Measurements from ENCODE around the gene ARMC7. TPM values are rescaled to one million over a fixed set of nuclear protein-coding genes. Genes with fewer than 3 reads are reported as not detected.

The ARMC7 gene
- total RNA-seq, 1 donor from 2014 or later: 12.8 TPM

DNA sequence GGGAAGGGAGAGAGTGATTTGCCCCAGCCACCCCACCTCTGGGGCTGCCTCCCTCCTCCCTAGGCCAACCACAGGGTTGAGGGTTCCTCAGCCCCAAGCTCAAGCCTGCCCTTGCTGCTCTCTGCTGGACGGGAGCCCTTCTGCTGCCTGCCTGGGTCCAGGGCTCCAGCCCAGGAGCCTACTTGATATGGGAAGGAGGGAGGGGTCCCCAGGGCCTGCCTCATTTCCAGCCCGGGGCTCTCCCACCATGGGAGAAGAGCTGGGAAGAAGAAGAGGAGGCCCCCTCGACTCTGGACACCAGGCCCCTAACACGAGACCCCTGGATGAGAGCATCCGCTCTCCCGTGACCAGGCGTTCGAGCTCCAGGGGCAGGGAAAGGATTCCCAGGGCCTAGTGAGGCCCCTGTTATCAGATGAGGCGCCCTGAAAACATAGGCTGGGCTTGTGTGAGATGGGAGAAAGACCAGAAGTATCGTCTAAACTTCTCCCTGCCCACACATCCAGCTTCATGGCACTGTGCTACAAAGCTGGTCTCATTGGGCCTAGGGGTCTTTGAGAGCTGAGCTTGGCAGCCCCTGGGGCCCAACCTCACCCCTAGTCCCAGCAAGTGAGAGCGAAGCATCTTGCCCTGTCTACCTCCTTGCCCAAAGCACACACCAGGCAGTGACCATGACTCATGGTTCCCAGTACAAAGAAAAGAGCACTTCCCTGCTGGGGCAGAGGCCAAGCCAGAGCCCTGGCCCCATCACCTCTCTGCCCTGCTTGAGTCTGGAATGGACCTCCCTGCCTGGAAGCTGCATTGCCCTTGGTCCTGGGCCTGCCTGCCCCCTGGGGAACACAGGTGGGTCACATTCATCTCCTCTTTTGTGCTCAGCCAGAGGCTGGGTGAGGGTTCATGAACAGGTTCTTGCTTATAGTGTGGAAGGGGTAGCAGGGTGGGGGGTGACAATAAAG lies 21.0 kb upstream of the ARMC7 start:
- Mint-ChIP-seq H3K27ac (ENCODE audit: unreplicated experiment) (peak overlapping the region; percentile 62), H3K4me3 (ENCODE audit: unreplicated experiment) (peak overlapping the region; percentile 72), H3K27me3 (ENCODE audit: unreplicated experiment) (no peaks in the 10 kb centered on the region)

DNA sequence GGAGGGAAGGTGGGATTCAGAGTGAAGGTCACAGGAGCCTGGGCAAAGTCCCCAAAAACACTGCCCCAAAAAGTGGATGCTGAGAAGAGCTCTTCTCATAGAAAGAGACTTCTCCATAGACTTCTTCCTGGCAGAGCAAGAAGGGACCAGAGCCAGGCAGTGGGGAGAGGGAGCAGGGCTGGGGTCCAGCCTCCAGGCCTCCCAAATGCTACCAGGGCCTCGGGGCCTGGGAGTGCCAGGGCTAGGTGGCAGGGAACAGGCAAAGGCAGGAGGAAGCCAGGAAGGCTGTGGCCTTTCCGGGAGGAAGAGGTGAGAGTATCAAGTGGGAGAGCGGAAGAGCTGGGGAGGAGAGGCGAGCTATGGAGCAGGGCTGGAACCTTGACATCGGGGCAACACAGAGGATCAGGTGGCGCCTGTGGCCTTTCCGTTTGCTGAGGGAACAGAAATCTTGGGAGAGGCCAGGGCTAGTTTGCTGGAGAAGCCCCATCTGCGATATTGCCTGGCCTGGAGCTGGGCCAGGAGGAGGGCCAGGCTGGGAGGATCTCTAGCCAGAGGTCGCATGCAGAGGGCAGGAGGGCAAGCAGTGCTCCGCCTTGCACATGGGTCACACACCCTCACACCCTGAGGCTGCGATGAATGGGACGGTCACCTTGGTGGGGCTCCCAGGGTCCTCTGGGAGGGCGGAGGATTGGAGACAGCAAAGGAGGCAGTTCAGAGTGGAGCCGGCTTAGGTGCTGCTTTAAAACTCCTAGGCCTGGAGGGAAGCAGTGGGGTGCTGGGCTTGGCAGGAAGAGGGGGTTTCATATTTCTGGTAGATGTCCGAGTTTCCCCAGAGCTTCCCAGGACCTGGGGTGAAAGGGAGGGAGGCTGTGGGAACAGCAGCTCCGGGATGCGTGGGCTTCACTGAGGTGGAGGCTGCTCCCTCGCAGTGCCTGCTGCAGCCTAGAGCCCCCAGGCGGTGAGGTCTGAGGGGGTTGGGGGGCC lies 18.6 kb upstream of the ARMC7 start:
- Mint-ChIP-seq H3K36me3 (ENCODE audit: unreplicated experiment) (no peaks in the 10 kb centered on the region), H3K4me3 (ENCODE audit: unreplicated experiment) (no peak overlapping the region), H3K27me3 (ENCODE audit: unreplicated experiment) (no peaks in the 10 kb centered on the region), H3K4me1 (ENCODE audit: unreplicated experiment) (peaks cover 60% of the 10 kb centered on the region), H3K9me3 (ENCODE audit: unreplicated experiment) (no peaks in the 10 kb centered on the region), H3K27ac (ENCODE audit: unreplicated experiment) (peak overlapping the region; percentile 59)
- no peak for DNase-seq (ENCODE audit: extremely low spot score, unreplicated experiment)
- TF ChIP-seq, protein P1, sequence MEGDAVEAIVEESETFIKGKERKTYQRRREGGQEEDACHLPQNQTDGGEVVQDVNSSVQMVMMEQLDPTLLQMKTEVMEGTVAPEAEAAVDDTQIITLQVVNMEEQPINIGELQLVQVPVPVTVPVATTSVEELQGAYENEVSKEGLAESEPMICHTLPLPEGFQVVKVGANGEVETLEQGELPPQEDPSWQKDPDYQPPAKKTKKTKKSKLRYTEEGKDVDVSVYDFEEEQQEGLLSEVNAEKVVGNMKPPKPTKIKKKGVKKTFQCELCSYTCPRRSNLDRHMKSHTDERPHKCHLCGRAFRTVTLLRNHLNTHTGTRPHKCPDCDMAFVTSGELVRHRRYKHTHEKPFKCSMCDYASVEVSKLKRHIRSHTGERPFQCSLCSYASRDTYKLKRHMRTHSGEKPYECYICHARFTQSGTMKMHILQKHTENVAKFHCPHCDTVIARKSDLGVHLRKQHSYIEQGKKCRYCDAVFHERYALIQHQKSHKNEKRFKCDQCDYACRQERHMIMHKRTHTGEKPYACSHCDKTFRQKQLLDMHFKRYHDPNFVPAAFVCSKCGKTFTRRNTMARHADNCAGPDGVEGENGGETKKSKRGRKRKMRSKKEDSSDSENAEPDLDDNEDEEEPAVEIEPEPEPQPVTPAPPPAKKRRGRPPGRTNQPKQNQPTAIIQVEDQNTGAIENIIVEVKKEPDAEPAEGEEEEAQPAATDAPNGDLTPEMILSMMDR (IDR thresholded peaks at IDR 0.05): no peak

More for the DNA sequence above, 21.0 kb upstream of the ARMC7 start:
- H3K36me3 Mint-ChIP-seq (ENCODE audit: unreplicated experiment): no peaks in the 10 kb centered on the region
- DNase-seq (ENCODE audit: extremely low spot score, unreplicated experiment): no peak
- no peaks in the 10 kb centered on the region for H3K9me3 Mint-ChIP-seq (ENCODE audit: unreplicated experiment)
- peaks cover 76% of the 10 kb centered on the region for H3K4me1 Mint-ChIP-seq (ENCODE audit: unreplicated experiment)
- TF ChIP-seq, protein P1 (IDR thresholded peaks at IDR 0.05): no peak

- Mint-ChIP-seq H3K27me3 (ENCODE audit: unreplicated experiment) (no peaks in the 10 kb centered on the region), H3K9me3 (ENCODE audit: unreplicated experiment) (no peaks in the 10 kb centered on the region), H3K27ac (ENCODE audit: unreplicated experiment) (no peak overlapping the region), H3K36me3 (ENCODE audit: unreplicated experiment) (no peaks in the 10 kb centered on the region), H3K4me1 (ENCODE audit: unreplicated experiment) (peaks cover 56% of the 10 kb centered on the region), H3K4me3 (ENCODE audit: unreplicated experiment) (no peak overlapping the region)
- TF ChIP-seq, protein P1 (IDR thresholded peaks at IDR 0.05): no peak
- no peak for DNase-seq (ENCODE audit: extremely low spot score, unreplicated experiment)
These were observed 17.9 kb upstream of the ARMC7 start for GRCh38 chr17:75091855-75092327.

DNA sequence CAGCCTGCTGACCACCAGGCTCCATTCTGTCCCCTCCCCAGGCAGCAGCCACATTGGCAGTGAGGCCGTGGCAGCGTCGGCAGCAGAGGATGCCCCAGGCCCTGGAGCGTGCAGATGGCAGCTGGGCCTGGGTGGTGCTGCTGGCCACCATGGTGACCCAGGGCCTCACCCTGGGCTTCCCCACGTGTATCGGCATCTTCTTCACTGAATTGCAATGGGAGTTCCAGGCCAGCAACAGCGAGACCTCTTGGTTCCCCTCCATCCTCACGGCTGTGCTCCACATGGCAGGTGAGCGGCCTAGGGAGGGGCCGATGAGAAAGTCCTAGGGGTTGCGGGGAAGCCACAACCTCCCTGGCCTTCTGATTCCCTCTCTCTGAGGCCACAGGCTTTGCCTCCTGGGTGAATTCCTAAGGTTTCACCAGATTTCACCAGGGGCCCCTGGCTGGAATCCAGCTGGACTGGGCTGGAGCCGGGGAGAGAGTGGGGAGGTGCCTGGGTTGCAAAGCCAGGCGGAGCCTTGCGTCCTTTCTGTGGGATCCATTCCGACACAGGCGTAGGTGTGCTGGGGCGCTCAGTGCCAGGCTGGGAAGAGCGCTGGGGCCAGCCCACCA lies 16.1 kb upstream of the ARMC7 start:
- H3K4me1 Mint-ChIP-seq (ENCODE audit: unreplicated experiment): peaks cover 43% of the 10 kb centered on the region
- no peaks in the 10 kb centered on the region for H3K9me3 Mint-ChIP-seq (ENCODE audit: unreplicated experiment)
- no peak overlapping the region for H3K4me3 Mint-ChIP-seq (ENCODE audit: unreplicated experiment)
- no peaks in the 10 kb centered on the region for H3K36me3 Mint-ChIP-seq (ENCODE audit: unreplicated experiment)
- H3K27me3 Mint-ChIP-seq (ENCODE audit: unreplicated experiment): no peaks in the 10 kb centered on the region
- TF ChIP-seq, protein P1 (IDR thresholded peaks at IDR 0.05): no peak
- no peak overlapping the region for H3K27ac Mint-ChIP-seq (ENCODE audit: unreplicated experiment)
- DNase-seq (ENCODE audit: extremely low spot score, unreplicated experiment): no peak
